ENCODE measurements around the gene YEATS4. TPM values are rescaled to one million over a fixed set of nuclear protein-coding genes. Genes with fewer than 3 reads are reported as not detected.

Gene YEATS4
- total RNA-seq, 2 donors from 2014 or later, result 7.2 to 9.8 TPM

DNA sequence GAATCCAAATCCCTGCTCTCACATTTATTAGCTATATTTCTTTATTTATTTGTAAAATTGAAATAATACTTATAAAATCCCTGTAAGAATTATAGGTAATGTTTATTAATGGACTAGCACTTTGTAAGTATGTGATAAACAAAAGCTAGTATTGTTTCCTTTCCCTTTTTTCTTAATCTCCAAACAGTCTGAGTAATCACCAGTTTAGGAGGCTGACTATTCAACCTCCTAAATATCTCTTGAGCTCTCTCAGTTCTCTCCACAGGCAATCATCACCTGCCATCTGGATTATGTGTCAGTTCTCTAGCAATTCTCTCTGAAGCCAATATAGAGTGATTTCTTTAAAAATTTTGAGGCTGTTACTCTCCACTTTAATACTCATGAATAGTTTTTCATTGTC is 20.6 kb upstream of the YEATS4 start:
- DNase-seq (no peak), ATAC-seq (no peak)
- intact Hi-C loops (cut with DNase I), result no loop called here

- DNase-seq, result no peak
Measured at GRCh38 chr12:69339999-69340398, 19.5 kb upstream of the YEATS4 start.

DNA sequence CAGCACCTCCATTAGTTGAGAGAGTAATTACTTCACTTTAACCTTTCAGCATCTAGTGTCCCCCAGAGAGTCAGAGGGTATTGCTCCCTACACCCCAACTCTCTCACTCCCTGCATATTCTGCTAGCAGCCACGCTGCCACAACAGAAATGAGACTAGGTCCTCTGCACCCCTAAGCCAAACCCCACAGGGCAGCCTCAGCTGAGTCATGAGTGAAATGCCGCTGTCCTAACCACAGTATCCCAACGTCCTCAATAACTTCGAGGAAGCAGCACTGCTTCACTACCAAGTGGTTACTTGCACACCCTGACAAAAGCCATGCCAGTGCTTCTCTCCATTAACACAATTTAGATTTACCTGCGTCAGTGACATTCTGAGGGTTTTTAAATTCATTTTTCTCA is 18.2 kb upstream of the YEATS4 start:
- ATAC-seq, result peak in 1 of 2 donors; percentile 51
- intact Hi-C loops (cut with DNase I), result no loop called here
- no peak for DNase-seq

More at GRCh38 chr12:69339999-69340398, 19.5 kb upstream of the YEATS4 start:
- ATAC-seq, result no peak
- intact Hi-C loops (cut with DNase I), result no loop called here

- no peak for ATAC-seq
- DNase-seq, result no peak
- intact Hi-C loops (cut with DNase I), result no loop called here
Measured at GRCh38 chr12:69342421-69342820, 17.1 kb upstream of the YEATS4 start.

GRCh38 chr12:69343357-69343756 is 16.2 kb upstream of the YEATS4 start:
- intact Hi-C loops (cut with DNase I), result no loop called here
- DNase-seq (no peak), ATAC-seq (no peak)

GRCh38 chr12:69343885-69344612 is 15.5 kb upstream of the YEATS4 start:
- ATAC-seq, result no peak
- no peak for DNase-seq
- intact Hi-C loops (cut with DNase I), result no loop called here

DNA sequence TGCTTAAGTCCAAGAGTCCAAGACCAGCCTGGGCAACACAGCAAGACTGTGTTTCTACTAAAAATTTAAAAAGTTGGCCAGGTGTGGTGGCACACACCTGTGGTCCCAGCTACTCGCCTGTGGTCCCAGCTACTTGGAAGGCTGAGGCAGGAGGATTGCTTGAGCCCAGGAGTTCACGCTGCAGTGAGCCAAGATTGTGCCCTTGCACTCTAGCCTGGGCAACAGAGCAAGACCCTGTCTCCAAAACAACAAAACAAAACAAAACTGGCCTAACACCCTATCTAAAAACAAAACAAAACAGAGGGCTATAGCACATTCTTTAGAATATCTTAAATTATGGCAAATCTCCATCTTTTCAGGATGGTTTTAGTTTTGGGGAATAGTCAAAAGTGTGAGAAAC is 14.5 kb upstream of the YEATS4 start:
- DNase-seq, result no peak
- ATAC-seq, result no peak
- intact Hi-C loops (cut with DNase I), result no loop called here

GRCh38 chr12:69345742-69346141 is 13.8 kb upstream of the YEATS4 start:
- ATAC-seq (no peak), DNase-seq (no peak)
- intact Hi-C loops (cut with DNase I), result no loop called here

- DNase-seq (no peak), ATAC-seq (peak in 1 of 2 donors; percentile 88)
- intact Hi-C loops (cut with DNase I), result no loop called here
Measured at GRCh38 chr12:69348162-69348938, 11.2 kb upstream of the YEATS4 start, which contains the start of gene LYZ. Gene LYZ, plus strand, starts transcription at chr12:69348381. Its CDS starts 28 bp downstream, at chr12:69348409.

DNA sequence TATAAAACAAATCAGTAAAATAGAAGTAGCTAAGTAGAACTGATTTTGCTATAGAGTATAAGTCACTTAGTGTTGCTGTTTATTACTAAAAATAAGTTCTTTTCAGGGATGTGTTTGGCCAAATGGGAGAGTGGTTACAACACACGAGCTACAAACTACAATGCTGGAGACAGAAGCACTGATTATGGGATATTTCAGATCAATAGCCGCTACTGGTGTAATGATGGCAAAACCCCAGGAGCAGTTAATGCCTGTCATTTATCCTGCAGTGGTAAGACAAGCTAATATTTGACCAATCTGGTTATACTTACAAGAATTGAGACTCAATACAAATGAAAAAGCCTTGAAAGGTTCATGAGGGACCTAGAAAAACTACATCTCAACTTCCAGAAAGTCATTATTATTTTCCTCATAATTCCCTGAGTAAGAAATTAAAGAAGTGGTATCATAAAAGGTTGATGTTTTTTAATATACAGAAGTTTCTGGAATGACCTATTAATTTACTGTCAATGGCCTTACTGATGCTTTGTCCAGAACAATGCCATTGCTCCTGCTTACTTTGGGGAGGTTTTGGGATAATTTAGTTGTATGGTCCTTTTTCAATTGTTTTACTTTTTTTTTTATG is 9.4 kb upstream of the YEATS4 start:
- intact Hi-C loops (cut with DNase I), result no loop called here
- no peak for DNase-seq
- ATAC-seq, result no peak

- intact Hi-C loops (cut with DNase I), result no loop called here
- DNase-seq, result no peak
- ATAC-seq, result no peak
Measured at GRCh38 chr12:69350777-69351176, 8.8 kb upstream of the YEATS4 start.

DNA sequence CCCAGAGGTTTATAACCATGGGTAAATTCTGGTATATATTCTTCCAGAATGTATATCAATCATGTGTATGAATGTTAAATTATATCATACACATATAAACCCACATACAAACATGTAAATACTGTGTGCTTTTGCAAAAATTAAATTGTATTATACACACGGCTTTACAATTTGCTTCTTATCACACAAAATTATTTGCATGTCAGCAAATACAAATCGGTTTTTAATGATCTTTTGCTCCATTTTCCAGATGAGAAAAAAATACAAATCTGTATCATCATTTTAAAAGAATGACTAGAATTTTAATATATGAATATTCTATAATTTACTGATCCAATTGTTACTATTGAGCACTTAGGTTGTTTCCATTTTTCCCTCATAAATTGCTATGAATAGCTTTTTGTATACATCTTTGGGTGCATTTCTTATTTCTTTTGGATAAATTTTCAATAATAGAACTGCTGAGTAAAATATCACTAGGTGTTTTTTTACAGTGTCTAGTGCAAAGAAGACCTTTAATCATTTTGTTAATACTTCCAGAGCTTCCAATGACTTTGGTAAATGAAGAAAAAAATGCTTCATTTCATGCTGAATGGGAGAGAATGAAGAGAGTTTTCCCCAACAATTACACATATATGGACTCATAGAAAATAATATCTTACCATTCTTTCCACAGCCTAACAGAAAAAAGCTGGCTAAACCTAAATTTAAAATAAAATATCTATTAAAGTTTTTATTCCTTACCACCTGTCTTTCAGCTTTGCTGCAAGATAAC is 7.9 kb upstream of the YEATS4 start:
- intact Hi-C loops (cut with DNase I), result no loop called here
- ATAC-seq (no peak), DNase-seq (no peak)

GRCh38 chr12:69352904-69353303 is 6.6 kb upstream of the YEATS4 start:
- intact Hi-C loops (cut with DNase I), result no loop called here
- ATAC-seq, result no peak
- DNase-seq, result no peak

DNA sequence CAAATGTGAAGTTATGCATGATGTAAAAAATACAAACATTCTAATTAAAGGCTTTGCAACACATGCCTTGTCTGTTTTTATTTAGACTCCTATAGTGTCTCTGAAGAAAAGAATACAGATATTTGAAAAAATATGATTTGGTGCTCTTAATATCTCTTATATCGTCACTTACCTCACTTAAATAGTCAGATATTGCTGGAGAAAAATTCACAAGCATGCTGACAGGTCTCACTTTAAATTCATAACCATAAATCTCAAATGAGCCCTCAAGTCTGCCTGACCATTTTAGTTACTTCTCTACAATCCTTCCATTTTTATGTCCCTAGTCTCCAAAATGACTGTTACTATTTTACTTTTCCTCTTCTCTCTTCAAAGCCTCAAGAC is 5.4 kb upstream of the YEATS4 start:
- intact Hi-C loops (cut with DNase I), result no loop called here
- ATAC-seq (no peak), DNase-seq (no peak)

GRCh38 chr12:69354556-69355187 is 4.9 kb upstream of the YEATS4 start:
- no peak for ATAC-seq
- intact Hi-C loops (cut with DNase I), result no loop called here
- DNase-seq, result no peak

GRCh38 chr12:69355363-69356028 is 4.0 kb upstream of the YEATS4 start:
- intact Hi-C loops (cut with DNase I), result no loop called here
- no peak for DNase-seq

GRCh38 chr12:69360348-69360672 is 767 bp downstream of the YEATS4 start:
- DNase-seq, result no peak
- no peak for ATAC-seq
- intact Hi-C loops (cut with DNase I), result no loop called here

More at GRCh38 chr12:69355363-69356028, 4.0 kb upstream of the YEATS4 start:
- no peak for ATAC-seq

GRCh38 chr12:69366796-69367195 is 7.3 kb downstream of the YEATS4 start:
- DNase-seq, result no peak
- intact Hi-C loops (cut with DNase I), result no loop called here

GRCh38 chr12:69368171-69368570 is 8.6 kb downstream of the YEATS4 start:
- ATAC-seq, result no peak
- no peak for DNase-seq
- intact Hi-C loops (cut with DNase I), result no loop called here

More at GRCh38 chr12:69366796-69367195, 7.3 kb downstream of the YEATS4 start:
- ATAC-seq, result no peak
